OCI-LY1 (cell line): ENCODE data around the gene CDH2.

Experiments used
- CTCF ChIP-seq: fragments of 200-600 bp; sonication (generic), shearing (Covaris generic); IDR thresholded peaks from 2 replicates; pipeline ENCODE4 v1.5.1; 2017; ENCODE audit warnings: mild to moderate bottlenecking, antibody characterized with exemption, low read length, moderate library complexity, mixed read lengths
- EZH2 ChIP-seq: fragments of 200-600 bp; sonication (generic), shearing (Covaris generic); IDR thresholded peaks from 2 replicates; pipeline ENCODE4 v1.8.0; 2017; ENCODE audit warnings: borderline replicate concordance, mixed run types, mild to moderate bottlenecking, antibody characterized with exemption, low read length, moderate library complexity, mixed read lengths

- TF ChIP-seq CTCF (no peak), EZH2 (no peak)
Observed at GRCh38 chr18:28159055-28159454, 17.9 kb downstream of the CDH2 start.
